ENCODE results near the gene TNKS2. TPM values are rescaled to one million over a fixed set of nuclear protein-coding genes. Genes with fewer than 3 reads are reported as not detected.

The TNKS2 gene
- total RNA-seq, 1 donor from 2014 or later, result 56.2 TPM

- Histone ChIP-seq H3K27me3 (ENCODE audit: insufficient read depth, low read length) (no peaks in the 10 kb centered on the region), H3K27ac (ENCODE audit: low read depth, low read length) (no peak overlapping the region), H3K79me2 (ENCODE audit: insufficient read depth, low read length) (peaks cover 90% of the 10 kb centered on the region), H3K36me3 (ENCODE audit: insufficient read depth, low read length) (no peaks in the 10 kb centered on the region), H3K9me3 (ENCODE audit: insufficient read depth, low read depth, low read length) (no peaks in the 10 kb centered on the region), H3K4me2 (ENCODE audit: low read length) (no peak overlapping the region), H3K9ac (ENCODE audit: low read length) (no peak overlapping the region), H3K4me3 (ENCODE audit: insufficient read depth, low read depth, low read length) (no peak overlapping the region), H3K4me1 (ENCODE audit: insufficient read depth, low read length) (peaks cover 9% of the 10 kb centered on the region), H4K20me1 (ENCODE audit: insufficient read depth, low read length) (peaks cover 77% of the 10 kb centered on the region), H2AFZ (ENCODE audit: low read depth, low read length) (no peak overlapping the region)
- H3K27me3 Mint-ChIP-seq (ENCODE audit: low read depth, unreplicated experiment), result no peaks in the 10 kb centered on the region
- no peak overlapping the region for H3K27ac Mint-ChIP-seq (ENCODE audit: unreplicated experiment)
- no peak for TF ChIP-seq CTCF (IDR thresholded peaks at IDR 0.05; ENCODE audit: insufficient read depth, low read depth, low read length)
- no peak for TF ChIP-seq EZH2 (IDR thresholded peaks at IDR 0.05; ENCODE audit: insufficient read depth, low read length)
- FAIRE-seq, result no peak
- no peak for DNase-seq (ENCODE audit: low read depth)
- peaks cover 7% of the 10 kb centered on the region for H3K36me3 Mint-ChIP-seq (ENCODE audit: low read depth, unreplicated experiment)
- H3K9me3 Mint-ChIP-seq (ENCODE audit: unreplicated experiment), result no peaks in the 10 kb centered on the region
- peaks cover 19% of the 10 kb centered on the region for H3K4me1 Mint-ChIP-seq (ENCODE audit: low read depth, unreplicated experiment)
- no peak overlapping the region for H3K4me3 Mint-ChIP-seq (ENCODE audit: unreplicated experiment)
Measured at GRCh38 chr10:91803386-91804125, 5.3 kb downstream of the TNKS2 start.

DNA sequence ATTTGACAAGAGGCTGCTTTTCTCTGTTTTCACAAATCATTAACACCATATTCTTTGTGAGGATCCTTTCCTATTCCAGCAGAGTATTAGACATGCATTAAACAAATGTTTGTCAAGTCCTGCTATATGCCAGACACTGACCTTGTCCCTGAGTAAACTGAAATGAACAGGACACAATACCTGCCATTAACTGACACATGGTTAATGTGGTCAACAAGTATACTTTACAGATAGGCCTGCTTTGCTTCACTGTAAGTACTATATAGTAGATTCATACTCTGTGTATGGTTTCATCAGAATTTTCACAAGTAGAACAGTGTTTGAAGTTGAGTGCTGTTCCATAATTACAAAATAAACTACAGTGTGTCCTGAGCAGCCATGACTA lies 5.9 kb downstream of the TNKS2 start:
- no peak overlapping the region for H3K27ac Mint-ChIP-seq (ENCODE audit: unreplicated experiment)
- FAIRE-seq, result no peak

More for the DNA sequence above, 5.9 kb downstream of the TNKS2 start:
- Histone ChIP-seq H3K27me3 (ENCODE audit: insufficient read depth, low read length) (no peaks in the 10 kb centered on the region), H2AFZ (ENCODE audit: low read depth, low read length) (no peak overlapping the region), H3K9me3 (ENCODE audit: insufficient read depth, low read depth, low read length) (no peaks in the 10 kb centered on the region), H3K36me3 (ENCODE audit: insufficient read depth, low read length) (no peaks in the 10 kb centered on the region), H3K4me3 (ENCODE audit: insufficient read depth, low read depth, low read length) (no peak overlapping the region), H4K20me1 (ENCODE audit: insufficient read depth, low read length) (peaks cover 77% of the 10 kb centered on the region), H3K4me2 (ENCODE audit: low read length) (no peak overlapping the region), H3K4me1 (ENCODE audit: insufficient read depth, low read length) (peaks cover 9% of the 10 kb centered on the region), H3K9ac (ENCODE audit: low read length) (no peak overlapping the region), H3K27ac (ENCODE audit: low read depth, low read length) (no peak overlapping the region), H3K79me2 (ENCODE audit: insufficient read depth, low read length) (peaks cover 90% of the 10 kb centered on the region)
- no peak overlapping the region for H3K4me3 Mint-ChIP-seq (ENCODE audit: unreplicated experiment)
- H3K36me3 Mint-ChIP-seq (ENCODE audit: low read depth, unreplicated experiment), result peaks cover 7% of the 10 kb centered on the region
- TF ChIP-seq EZH2 (IDR thresholded peaks at IDR 0.05; ENCODE audit: insufficient read depth, low read length), result no peak
- TF ChIP-seq CTCF (IDR thresholded peaks at IDR 0.05; ENCODE audit: insufficient read depth, low read depth, low read length), result no peak
- no peak for DNase-seq (ENCODE audit: low read depth)
- no peaks in the 10 kb centered on the region for H3K9me3 Mint-ChIP-seq (ENCODE audit: unreplicated experiment)
- no peaks in the 10 kb centered on the region for H3K27me3 Mint-ChIP-seq (ENCODE audit: low read depth, unreplicated experiment)
- H3K4me1 Mint-ChIP-seq (ENCODE audit: low read depth, unreplicated experiment), result peaks cover 19% of the 10 kb centered on the region
